GM18526 (cell line): ENCODE measurements around the gene YTHDF1.

Source experiments
- POLR2A ChIP-seq: IDR thresholded peaks from 3 replicates; pipeline ENCODE4 v1.6.1; 2011; ENCODE audit not compliant: insufficient read length; ENCODE audit errors: extremely low read depth

Gene YTHDF1

DNA sequence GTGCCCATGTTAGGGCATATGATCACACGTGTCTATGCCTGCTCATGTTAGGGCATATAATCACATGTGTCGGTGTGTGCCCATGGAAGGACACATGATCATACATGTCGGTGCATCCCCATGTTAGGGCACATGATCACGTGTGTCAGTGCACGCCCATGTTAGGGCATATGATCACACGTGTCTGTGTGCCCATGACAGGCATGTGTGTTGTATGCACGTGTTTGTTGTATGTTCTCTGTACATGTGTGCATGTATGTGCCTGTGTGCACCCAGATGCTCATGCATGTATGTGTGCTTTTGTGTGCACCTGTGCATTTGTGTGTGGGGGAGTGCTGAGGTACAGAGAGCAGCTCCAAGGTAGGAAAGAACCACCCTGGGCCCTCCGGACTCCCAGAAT, 29.8 kb downstream of the YTHDF1 start:
- TF ChIP-seq POLR2A: no peak

DNA sequence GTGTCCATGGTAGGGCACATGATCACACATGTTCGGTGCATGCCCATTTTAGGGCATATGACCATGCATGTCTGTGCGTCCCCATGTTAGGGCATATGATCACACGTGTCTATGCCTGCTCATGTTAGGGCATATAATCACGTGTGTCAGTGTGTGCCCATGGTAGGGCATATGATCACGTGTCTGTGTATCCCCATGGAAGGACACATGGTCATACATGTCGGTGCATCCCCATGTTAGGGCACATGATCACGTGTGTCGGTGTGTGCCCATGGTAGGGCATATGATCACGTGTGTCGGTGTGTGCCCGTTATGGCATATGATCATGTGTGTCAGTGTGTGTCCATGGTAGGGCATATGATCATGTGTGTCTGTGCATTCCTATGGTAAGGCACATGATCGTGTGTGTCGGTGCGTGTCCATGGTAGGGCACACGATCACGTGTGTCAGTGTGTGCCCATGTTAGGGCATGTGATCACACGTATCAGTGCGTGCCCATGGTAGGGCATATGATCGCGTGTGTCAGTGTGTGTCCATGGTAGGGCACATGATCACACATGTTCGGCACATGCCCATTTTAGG, 30.6 kb downstream of the YTHDF1 start:
- TF ChIP-seq POLR2A: no peak

DNA sequence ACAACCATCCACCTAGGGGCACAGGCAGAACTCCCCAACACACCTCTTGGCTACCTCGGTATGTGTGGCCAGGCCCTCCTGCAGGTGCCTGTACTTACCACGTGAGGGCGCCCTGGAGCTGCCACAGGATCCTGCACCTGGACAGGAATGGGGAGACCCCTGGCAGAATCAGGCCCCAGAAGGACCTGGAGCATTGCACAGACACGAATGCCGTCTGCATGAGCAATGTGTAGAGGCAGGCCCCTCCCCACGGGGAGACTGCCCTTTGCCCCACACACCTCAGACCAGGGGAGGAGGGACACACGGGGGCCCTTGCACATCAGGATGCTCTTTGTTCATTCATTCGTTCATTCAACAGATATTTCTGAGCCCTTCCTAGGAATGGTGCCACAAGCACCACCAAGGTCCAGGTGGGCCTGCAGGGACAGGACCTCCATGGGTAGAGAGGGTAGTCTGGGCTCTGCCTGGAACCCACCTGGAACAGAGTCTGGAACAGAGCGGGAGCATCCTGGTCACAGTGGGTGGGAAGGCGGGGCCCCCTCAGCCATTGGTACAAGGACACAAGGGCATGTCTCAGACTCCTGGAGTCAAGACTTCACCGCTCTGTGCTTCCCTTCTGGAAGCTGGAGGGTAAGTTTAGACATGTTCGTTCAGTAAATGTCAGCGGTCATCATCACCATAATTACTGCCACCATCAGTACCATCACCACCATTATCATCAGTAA, 32.3 kb downstream of the YTHDF1 start:
- no peak for TF ChIP-seq POLR2A

DNA sequence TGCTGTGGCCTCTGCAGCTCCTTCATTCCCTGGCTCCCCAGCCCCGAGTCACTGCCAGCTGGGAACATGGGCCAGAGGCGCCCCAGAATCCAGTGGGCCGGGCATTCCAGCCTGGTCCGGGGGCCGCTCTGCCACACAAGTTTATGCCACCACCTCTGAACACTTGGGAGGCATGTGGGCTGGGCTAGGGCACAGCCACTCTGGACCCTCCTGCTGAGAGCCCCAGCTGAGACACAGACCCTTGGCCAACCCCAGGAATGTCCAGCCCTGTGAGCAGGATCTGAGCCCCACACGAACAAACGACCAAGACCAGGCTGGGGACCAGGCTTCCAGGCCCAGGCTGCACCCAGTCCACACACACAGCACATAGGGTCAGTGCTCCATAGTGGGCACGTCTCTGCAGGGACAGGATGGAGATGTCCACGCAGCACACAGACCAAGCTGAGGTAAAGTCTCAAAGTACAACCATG, 33.0 kb downstream of the YTHDF1 start:
- no peak for TF ChIP-seq POLR2A

DNA sequence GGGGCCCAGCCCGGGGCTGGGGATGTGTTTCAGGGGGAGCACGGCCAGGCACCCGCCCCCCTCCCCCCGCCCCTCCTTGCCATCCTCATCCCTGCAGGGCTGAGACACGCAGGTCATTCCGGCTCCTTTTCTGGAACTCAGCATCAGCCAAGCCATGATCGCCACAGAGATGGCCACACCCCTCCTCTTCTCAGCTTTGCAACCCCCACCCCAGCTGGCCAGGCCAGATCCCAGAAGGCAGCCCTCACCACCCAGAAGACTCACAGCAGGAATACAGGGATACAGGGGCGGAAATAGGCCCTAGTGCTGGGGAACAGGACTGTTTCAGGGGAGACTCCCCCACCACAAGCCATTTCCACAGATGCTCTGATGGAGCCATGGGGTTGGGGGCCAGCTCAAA, 33.5 kb downstream of the YTHDF1 start:
- no peak for TF ChIP-seq POLR2A

DNA sequence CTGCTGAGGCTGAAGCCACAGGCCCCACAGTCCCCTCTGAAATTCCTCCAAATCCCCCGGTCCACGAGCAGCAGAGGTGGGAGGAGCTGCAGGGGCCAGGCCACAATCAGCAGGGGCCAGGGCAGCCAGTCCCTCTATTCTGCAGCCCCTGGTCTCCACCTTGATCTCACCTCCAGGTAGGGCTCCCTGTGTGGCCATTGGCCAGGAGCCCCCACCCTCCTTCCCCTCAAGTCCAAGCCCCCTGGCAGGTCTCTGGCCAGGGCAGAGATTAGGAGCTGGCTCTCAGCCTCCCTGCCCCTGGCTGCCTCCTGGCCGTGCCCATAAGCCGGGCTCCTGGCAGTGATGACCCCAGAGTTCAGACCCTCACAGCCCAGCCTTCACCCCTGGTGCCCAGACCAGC, 34.7 kb downstream of the YTHDF1 start:
- TF ChIP-seq POLR2A: no peak

DNA sequence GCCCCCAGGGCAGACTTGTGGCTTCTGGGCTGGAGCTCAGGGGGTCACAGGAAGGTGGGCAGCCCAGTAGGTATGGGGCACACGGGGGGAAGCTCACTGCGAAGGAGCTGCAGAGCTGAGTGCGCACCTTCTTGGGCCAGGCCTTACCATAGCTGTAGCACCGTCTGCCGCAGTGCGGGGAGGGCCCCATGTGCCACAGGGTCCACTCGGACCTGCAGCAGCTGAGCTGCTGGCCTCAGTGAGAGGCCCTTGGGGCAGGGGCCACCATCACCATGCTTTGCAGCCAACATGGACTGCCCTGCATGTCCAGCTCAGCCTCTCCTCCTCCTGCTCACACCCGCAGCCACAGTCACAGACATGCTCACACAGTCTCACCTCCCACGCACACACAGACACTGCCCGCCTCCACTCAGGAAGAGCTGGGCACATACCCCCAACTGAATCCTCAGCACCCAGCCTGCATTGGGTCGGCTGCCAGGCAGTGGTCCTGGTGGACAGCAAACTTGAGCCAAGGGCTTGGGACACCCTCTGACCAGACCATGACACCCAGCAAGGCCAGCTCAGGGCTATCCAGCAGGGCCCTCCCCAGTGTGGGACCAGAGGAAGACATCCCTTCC, 35.3 kb downstream of the YTHDF1 start:
- no peak for TF ChIP-seq POLR2A

DNA sequence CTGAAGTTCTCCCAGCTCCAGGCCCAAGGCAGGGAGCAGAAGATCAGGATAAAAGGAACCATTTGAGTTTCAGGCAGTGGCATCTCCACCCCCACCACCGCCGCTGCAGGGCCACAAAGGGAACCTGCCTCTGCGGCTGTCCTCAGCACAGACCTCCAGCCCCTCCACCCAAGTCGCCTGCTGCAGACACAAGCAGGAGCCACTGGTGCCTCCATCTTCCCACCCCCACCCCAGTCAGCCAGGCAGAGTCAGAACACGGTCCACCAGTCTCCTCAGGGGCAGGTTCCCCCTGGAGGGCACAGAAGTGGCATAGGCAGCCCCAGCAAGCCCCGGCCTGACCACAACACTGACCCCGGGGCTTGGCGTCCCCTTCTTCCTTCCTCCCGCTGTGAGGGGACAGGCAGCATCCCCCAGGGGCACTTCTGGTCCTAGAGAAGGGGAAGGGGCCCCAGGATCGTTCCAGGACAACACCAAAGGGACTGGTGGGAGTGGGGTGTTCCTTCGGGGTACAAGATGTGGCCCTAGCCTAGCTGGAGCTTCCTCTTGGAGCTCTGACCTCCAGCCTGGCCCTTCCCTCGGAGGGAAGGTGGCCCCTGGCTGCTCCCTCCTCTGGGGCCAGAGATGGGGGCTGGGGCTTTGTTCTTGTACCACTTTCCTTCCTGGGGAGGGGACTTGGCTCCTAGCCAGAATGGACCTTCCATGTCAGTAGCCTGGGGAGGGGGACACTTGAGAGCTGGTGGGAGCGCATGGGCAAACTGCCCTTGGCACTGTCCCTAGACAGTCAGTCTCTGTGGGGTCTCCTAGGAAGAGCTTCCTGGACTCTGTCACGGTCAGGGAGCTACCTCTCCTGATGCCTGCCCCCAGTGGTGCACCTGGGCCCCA, 36.0 kb downstream of the YTHDF1 start:
- TF ChIP-seq POLR2A: no peak

DNA sequence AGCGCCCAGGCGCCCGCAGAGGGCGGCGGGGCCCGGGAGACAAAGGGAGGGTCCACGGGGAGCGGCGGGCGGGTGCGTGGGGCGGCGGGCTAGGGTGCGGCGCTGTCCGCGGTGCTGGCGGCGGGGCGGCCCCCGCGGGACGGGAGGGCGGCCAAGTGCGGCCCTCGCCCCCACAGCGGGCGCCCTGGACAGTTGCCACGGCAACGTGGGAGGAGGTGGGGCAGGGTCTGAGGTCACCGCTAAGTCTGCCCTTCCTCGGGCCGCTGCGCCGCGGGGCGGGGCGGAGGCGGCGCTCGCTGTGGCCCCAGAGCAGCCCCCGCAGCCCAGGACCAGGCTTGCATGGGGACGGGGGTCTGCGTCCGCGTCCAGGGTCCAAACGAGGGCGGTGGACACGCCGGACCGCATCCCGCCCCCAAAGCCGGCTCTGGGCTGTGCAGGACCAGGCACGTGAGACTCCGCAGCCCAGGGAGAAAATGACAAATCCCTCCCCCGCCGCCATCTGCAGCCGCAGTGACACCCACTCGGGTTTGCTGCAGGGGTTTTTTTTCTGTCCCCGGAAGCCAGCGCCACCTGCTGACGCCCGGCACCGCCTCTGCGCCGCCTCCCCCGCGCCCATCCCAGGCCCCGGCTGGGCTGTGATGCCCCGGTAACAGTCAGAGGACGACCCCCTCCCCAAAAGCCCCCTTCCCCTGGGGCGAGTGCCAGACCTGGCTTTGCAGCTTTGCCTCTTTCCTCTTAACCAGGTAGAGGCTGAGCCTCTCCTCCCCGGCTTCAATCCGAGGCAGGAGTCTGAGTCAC, 36.8 kb downstream of the YTHDF1 start:
- no peak for TF ChIP-seq POLR2A

DNA sequence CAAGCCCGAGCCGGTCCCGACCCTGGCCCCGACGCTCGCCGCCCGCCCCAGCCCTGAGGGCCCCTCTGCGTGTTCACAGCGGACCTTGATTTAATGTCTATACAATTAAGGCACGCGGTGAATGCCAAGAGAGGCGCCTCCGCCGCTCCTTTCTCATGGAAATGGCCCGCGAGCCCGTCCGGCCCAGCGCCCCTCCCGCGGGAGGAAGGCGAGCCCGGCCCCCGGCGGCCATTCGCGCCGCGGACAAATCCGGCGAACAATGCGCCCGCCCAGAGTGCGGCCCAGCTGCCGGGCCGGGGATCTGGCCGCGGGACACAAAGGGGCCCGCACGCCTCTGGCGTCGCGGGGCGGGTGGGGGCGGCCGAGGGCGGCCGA, 37.5 kb downstream of the YTHDF1 start:
- no peak for TF ChIP-seq POLR2A

DNA sequence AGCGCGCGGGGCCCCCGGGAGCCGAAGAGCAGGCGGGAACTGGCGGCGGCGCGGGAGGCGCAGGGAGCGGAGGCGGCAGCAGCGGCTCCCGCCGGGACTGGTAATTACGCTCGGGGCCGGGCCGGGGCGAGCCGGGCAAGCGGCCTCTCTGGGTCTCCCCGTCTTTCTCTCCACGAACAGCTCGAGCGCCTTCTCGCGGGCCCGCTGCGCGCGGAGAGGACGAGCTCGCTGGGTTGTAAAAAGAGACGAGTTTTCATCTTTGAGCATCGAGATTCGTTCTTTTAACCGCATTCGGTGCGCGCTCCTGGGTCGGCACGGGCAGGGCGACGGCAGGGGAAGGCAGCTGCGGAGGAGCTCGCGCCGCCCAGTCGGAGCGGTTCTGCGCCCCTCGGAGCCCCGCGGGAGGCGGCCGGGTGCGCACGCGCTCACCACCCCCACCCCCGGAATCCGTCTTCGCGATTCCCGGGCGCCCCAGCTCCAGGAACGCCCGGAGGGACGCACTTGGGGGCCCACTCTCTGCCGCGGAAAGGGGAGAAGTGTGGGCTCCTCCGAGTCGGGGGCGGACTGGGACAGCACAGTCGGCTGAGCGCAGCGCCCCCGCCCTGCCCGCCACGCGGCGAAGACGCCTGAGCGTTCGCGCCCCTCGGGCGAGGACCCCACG, 38.0 kb downstream of the YTHDF1 start:
- no peak for TF ChIP-seq POLR2A

DNA sequence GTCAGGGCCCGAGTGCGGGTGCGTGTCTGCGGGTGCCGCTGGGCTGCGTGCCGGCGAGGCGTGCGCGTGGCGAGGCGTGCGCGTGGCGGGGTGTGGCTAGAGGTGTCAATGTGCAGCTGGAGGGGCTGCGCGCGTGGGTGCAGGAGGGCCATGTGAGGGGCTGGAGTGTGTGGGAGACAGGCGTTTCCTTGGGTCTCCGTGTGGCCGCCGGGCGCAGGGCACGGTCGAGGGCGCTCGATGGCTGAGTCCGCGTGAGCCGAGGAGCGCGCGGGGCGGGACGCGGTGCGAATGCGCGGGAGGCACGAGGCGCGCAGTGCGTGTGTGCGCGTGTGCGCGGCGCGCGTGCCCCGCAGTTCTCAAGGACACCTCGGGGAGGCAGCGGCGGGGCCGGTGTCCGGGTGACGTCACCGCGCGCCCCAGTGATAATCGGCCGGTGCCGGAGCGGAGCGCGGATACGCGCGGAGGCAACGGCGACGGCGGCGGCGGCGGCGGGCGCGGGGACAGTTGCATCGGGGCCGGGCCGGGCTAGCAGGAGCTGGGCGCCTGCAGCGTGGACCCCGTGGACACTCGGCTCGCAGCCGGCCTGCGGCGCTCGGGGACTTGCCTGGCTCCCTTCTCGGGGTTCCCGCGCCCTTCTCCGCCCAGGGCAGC, 38.7 kb downstream of the YTHDF1 start:
- no peak for TF ChIP-seq POLR2A

DNA sequence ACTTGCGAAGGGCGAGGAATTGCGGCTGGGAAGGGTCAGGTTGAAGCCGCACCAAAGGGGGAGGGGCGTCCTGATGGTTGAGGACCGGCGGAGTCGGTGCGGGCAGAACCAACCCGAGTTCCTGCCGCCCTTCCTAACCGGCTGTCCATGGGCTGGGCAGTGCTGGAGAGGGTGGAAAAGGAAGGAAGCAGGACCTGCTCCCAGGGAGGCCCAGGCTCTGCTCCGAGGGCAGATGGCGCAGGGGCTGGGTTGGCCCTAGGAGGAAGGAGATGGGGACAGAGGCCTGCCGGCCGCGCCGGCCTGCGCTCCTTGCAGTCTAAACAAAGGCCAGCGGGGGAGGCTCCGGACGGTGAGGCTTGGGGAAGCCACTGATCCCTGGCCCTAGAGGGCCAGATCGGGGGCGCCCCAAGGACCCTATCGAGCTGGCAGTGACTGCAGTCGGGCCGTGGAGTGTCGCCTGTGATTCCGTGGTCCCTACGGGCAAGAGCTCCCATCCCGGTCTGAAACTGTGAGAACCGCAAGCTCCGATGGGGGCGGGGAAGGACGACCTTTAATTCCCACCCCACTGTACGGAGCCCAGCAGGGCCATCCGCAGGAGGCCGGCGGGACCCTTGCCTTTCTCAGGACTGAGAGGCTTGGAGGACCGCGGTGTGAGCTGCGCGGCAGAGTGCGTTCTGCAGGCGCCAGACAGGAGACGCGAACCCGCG, 39.4 kb downstream of the YTHDF1 start:
- TF ChIP-seq POLR2A: no peak
